Stimulated activated CD4-positive, alpha-beta T cell treated with anti-CD3 and anti-CD28 coated beads, Interleukin-12 subunit alpha, Interleukin-12 subunit beta, amount 100 ng/mL, for 48 hours (primary cell): ENCODE measurements around the gene NUDT16L1.

Experiments used
- DNase-seq, 3 donors: peaks; one replicate each; pipeline ENCODE4 v3.0.0-alpha.2; 2020; ENCODE audit warnings: low read depth in 2 of 3, low spot score in 1 of 3

The NUDT16L1 gene

DNA sequence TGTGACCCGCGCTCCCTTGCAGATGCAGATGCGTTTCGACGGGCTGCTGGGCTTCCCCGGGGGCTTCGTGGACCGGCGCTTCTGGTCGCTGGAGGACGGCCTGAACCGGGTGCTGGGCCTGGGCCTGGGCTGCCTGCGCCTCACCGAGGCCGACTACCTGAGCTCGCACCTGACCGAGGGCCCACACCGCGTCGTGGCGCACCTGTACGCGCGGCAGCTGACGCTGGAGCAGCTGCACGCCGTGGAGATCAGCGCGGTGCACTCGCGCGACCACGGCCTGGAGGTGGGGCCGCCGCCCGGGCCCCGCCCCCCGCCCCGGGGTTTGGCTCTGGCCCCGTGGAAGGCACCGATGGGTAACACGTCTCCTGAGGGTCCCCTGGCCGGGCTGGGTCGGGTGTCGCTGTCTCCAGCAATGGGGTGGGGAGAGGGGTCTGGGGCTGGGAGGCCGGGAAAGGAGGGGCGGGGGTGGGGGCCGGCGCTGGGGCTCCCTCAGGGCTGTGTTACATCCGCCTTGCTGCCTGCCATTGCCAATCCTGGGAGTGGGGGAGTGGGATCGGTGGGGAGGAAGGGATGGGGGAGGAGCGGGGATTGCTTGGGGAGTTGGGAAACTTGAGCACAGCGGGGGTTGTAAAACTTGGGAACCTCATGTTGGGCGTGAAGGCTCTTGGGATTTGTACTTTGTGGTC, 737 bp downstream of the NUDT16L1 start:
- DNase-seq, result peak in 1 of 3 donors; percentile 29

DNA sequence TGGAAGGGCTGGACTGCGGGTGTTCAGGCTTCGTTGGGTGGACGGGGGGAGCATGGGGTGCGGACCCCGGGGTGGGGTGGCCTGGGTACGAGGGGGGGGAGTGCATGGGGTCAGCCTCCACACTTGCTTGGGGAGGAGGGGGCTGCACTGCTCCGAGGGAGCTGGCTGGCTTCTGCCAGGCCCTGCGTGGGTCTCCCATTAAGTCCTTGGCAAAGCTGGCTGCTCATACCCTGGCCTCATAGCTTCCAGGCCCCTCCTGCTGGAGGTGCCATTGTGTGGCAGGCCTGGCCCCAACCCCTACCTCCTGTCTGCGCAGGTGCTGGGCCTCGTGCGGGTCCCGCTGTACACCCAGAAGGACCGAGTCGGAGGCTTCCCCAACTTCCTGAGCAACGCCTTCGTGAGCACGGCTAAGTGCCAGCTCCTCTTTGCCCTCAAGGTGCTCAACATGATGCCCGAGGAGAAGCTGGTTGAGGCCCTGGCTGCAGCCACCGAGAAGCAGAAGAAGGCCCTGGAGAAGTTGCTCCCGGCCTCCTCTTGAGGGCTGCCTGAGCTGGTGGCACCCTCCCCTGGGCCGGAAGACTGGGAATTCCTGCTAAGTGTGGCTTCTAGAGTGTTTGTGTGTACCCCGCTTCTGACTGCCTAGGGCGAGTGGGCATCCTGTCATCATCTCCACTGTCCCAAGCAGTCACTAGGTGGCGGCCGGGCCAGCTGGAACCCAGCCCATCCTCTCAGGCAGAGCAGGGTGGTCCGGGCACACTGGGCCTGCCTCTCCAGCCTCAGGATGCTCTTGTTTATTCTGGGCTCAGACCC, 1.5 kb downstream of the NUDT16L1 start:
- DNase-seq, result no peak

DNA sequence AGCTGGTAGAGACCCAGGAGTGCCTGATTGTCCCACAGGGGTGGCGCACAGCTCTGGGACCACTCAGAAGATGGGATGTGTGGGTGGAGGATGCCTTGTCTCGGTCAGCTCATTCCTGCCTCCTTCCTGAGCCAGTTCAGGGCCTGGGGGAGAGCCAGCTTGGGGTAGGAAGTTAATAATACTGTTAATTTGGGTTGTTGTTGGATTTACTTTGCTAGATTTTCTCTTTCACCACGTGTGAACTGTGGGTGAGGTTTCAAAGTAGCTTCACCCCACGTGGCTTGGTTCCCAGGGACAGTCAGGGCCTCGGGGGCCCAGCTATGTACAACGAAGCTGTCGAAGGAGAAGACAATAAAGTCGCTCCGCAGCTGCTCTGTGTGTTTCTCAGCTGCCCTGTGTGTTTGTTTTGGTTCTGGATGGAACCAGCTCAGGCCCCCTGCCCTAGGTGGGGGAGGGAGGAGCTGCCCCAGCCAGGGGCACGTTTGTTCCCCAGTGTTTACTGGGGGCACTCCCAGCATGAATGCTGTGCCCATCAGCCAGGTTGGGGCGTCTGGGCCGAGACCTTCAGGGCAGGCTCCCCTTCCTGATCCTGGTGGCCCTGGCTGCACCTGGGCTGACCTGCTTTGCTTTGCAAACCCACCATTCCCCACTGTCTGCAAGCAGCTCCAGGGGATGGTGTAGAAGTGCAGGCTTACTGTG, 2.3 kb downstream of the NUDT16L1 start:
- DNase-seq, result no peak

DNA sequence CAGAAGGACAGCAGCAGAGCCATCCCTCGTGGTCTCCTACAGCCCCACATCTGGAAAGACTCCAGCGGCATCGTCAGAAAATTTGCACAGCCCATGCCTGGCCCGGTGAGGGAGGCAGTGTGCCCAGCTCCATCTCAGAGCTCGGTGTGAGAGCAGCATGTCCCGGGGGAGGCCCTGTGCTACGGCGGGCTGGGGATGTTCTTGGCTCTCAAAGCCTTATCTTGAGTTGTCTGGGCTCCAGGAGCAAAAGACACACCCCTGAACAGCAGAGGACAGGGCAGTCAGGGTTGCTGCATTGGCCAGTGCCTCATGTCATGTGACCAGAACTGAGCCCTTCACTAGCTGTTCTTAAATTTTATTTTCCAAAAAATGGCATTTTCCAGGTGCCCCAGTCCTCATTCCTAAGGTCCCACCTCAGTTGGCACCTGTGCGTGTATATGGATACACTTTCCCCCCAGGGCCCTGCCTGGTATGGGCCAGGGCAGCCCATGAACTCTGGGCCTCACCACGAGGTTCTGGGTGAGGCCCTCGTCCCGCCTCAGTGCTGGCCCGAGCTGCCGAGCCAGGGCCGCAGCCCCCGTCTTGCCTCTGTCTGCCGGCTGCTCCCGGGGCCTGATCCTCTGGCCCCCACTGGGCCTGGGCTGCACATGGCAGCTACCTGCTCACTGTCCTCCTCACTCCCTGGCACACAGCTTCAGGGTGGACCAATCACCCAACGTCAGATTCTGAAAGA, 3.0 kb downstream of the NUDT16L1 start:
- DNase-seq, result no peak

DNA sequence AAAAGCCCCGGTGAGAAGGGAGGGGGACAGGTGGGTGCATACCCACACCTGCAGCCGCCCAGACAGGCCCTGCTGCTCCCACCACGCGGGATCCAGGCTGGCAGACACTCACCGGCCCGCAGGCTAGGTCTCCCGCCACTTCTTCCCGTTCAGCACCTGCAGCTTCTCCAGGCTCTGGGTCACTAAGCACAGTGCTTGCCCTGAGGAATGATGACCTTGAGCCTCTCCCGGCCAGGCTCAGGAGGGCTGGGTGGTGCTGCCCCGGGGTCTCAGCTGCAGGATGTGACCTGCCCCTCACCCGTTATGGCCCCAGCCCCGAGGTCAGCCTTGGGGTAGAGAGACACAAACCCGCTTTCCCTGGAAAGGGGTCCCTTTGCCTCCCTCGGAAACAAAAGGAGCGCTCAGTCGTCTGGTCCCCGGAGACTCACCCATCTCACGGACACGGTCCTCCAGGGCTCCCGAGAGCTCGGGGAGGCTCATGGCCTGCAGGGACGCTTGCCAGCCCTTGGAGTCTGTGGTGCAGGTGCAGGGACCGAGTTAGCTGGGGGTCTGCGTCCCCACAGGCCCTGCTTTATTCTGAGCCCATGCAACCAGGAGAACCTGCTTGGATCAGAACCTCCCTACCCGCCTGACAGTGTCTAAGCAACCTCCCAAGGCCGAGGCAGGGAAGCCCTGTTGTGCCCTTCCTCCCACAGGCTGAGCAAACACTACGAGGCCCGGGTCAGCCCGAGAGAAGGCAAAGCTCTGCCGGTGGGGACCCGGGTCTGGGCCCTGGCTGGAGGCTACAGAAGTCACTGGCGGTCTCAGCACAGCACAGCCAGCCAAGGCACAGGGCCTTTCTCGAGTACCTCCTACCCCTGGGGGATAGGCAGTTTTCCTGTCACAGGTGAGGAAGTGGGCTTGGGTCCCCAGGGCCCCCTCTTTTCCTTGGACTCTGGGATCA, 3.8 kb downstream of the NUDT16L1 start:
- no peak for DNase-seq

DNA sequence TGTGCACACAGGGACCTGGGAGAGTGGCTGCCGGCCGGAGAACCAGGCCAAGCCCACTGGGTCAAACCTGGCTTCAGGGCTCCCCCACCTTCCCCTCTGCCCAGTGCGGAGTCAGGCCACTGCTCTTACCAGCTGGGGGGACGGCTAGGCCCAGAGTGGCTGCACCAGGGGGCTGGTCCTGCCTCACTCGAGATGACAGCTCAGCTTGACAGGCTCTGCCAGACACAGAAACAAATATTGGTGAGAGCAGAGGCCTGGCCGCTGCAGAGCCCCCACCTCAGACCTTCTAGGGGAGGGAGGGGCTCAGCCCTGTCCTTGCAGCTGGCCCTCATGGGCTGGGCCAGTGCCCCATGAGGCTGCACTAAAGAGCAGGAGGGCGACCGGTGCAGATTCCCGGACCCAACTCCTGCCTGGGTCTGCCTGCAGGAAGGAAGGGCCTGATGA, 4.5 kb downstream of the NUDT16L1 start:
- DNase-seq, result no peak

DNA sequence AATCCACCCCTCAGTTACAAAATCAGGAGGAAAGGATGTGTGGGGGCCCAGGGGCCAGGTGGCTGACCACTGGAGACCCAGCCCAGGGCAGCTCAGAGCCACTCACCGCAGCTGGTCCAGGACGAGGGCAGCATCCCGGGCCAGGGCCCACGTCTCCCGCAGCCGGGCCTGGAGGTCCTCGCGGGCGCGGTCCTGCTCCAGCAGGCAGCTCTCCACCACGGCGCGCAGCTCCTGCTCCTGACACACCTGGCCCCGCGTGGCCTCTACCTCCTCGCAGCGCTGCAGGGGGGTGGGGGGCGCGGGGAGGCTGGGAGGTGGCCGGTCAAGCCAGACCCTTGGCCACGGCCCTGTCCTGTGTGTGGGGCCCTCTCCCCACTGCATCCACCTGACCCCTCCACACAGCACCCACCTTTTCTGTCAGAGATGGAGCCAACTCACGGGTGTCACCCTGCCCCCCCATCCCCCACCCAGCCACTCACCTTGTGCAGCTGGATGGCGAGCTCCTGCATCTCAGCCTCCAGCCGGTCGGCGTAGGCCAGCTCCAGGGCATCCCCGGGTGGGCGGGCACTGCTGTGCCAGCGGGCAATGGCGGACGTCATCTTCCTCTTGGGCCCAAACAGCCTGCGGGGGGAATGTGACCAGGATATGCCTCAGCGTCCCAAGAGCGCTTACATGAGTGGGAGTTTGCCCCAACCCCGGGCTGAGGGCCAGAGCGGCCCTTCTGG, 5.1 kb downstream of the NUDT16L1 start:
- no peak for DNase-seq

DNA sequence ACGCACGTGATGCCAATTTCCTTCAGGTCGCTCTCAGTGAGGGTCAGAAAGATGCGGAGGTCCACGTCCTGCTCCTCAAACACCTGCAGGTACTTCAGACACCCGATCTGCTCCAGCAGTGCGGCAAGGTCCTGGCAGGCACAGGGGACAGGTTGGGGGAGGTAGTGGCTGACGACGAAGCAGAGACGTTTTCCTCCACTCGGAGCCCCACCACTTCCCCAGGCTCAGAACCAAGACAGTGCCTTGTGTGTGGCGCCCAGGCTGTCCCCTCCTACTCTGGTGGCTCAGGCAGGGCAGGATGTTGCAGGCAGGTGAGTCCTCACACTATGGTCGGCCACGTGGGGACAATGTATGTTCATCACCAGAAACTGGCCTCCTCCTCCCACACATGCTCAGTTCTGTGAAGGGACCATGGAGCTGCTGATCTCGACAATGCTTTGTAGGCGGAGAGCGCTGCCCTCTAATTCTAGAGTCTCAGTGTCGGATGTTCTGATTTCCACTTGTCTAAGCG, 5.7 kb downstream of the NUDT16L1 start:
- DNase-seq, result no peak

DNA sequence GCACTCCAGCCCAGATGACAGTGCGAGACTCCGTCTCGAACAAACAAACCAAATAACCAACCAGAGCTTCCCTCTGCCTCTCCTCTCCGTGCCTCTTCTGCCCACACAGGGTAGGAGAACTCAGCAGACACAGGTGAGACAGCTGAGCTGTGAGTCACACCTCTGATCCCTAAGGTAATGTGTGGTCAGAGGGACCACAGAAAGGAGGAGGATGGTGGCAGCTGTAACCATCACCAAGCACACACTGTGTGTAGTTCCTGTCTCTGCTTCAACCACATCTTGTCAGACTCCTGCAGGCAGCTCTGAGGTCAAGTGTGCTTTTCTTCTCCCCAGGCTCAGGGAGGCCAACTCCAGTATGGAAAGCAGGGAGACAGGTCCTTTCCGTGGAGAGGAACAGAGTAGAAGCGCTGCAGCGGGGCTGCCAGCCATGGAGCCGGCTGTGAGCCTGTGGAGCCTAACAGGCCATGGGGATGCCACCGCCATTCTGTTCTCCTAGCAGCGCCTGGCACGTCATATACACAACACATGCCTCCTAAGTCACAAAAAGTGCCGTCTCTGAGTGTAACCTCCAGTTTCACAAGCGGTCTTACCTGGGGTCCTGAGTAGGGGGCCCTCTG, 7.1 kb downstream of the NUDT16L1 start:
- no peak for DNase-seq

DNA sequence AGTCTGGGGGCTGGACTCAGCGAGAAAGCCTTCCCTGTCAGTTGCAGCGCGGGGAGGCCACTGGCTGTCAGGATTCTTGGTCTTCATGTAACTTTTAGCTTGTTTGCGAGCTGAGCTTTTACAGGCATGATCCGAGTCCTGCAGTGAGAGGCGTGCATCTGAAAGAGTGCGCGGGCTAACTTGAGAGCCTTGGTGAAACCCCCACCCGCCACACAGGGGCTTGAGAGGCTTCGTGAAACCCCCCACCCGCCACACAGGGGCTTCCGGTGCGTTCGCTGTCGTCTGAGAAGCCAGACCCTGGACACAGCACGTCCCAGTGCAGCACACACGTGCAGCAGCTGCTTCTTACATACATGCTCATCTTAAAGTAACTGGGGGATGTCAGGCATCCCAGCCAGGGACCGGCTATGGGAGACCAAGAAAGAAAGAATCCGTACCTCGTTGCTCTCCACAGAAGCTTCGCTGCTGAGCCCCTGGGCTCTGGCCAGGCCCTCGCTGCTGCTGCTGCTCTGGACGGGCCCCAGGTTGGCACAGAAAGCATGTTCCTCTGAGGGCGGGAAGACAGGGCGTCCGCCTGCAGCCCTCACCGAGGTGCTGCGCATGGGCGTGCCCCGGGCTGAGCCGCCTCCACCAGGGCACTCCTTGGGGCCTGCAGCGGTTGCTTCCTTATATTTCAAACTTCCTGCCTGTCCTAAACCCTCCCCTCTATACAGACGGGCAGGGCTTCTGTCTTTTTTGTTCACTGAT, 7.8 kb downstream of the NUDT16L1 start:
- DNase-seq, result no peak

DNA sequence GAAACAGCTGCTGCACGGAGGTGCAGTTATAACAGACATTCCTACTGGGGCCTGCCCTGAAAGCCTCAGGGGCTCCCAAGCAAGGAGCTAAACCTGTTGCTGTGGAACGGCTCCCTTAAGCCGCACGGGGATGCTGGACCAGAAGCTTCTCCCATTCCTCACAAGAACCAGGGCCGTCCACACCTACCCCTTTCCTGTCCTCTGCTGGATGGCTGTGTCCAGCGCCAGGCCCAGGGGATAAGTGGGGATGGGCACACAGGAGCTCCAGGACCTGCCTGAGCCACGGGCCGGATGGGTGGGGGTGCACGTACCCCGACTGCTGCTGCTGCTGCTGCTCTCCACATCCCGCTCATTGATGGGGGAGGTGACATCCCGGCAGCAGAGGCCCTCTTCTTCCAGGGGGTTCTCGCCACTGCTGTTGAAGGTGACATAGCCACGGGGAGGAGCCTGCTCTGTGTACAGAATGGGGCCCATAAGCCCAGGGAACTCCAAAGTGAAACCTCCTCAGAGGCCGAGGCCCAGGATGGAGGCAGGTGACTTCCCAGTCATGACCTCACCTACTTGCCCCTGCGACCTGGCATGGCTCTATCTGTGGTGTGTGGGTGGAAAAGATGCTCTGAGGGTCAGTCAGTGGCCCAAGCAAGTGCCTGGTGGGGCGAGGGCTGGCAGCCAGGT, 8.6 kb downstream of the NUDT16L1 start:
- no peak for DNase-seq

DNA sequence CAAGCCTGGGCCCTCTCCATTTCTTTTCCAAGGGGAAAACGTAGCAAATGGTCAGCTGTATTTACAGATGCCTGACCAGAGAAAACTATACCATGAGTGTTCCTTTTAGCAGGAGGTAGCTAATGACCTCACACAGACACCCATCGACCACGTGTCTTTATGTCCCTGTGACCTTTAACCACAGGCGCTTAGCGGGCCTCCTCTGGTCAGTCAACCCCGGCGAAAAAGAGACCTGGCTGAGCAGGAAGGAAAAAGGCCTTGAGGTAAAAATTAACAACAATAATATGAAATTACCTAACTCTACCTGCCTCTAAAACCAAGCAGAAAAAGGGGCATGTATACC, 9.1 kb downstream of the NUDT16L1 start:
- no peak for DNase-seq

DNA sequence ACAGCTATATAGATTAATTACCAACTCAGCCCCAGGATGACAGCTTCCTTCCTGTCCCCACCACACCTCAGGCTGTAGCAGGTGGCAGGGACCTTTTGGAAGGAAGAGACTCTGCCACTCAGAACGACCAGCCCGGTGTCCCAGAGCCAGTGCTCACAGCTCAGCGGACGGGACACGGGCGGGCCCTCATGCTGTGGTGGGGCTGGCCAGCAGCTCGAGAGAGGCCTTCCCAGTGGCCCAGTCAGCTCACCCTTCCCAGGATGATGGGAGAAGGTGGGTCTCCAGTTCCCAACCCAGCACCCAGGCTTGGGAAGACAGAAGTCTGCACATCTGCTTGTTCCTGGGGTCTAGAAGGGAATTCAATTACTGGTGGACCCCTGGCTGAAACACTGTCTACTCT, 10.5 kb downstream of the NUDT16L1 start:
- no peak for DNase-seq

DNA sequence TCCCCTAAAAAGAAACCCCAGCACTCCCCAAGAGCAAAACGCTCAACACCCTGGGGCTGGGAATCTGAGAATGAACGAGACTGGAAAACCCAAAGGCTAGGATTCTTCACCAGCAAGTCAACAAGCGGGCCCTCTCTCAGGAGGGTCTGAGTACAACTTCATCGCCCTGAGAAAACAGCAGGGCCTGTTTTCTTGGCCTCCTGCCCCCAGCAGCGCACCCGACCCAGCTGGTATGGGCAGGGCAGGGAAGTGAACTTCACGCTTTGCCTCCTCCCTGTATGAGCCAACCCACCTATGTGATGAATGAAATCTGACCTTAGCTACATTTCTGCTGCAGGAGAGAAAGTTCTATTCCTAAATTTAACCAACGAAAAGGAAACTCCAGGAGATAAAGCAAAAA, 11.1 kb downstream of the NUDT16L1 start:
- DNase-seq, result no peak

DNA sequence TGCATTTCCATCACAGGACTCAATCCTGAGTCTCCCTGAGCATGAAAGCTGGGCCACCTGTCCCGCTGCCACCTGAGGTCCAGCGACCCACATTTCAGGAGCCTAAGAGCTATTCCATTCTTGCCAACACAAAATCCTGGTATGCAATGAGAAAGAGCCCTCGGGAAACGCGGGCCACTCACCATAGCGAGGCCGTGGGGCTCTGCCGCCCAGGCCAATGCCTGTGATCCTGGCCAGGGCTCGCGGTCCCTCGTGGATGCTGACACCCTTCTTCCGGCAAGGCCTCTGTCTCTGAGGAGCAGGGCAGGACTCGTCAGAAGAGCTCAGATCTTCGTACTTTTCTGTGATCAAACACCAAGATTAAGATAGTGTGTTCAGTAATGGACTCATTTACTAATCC, 11.6 kb downstream of the NUDT16L1 start:
- DNase-seq, result no peak

DNA sequence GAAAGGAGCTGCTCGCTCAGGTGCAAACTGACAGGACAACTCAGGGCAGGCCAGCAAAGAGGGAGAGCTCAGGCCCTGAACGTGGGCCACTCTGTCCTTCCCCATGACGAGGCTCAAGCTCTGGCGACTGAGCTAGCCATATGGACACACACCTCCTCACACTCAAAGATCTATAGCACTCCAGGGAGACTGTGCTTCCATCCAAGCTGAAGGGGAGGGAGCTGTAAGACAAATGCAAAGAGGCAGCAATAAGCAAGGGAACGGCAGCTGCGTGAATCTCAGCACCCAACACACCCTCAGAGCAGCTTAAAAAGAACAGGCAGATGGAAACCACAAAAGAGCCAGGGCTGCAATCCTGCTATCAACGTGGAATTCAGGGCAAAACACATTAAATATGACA, 13.5 kb downstream of the NUDT16L1 start:
- no peak for DNase-seq

DNA sequence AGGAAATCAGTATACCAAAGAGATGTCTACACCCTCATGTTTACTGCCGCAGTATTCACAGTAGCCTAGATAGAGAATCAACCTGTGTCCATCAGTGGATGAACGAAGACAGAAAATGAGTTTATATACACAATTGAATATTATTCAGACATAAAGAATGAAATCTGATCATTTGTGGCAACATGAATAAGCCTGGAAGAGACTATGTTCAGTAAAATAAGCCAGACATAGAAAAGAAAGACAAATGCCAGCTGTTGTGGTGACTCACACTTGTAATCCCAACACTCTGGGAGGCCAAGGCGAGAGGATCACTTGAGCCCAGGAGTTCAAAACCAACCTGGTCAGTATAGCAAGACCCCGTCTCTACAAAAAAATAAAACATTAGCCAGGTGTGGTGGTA, 16.1 kb downstream of the NUDT16L1 start:
- no peak for DNase-seq
